OCI-LY3 (cell line): ENCODE measurements around the gene ZNF438.

Source experiments
- H2AFZ ChIP-seq: fragments of 200-600, 300-600 bp; shearing (Covaris generic); 2 replicates; pipeline ENCODE4 v1.6.0; 2014; ENCODE audit warnings: antibody characterized with exemption, low read depth, low read length
- H3K27ac ChIP-seq: fragments of 200-600, 300-600 bp; sonication (generic); 2 replicates; pipeline ENCODE4 v1.5.1; 2014; ENCODE audit warnings: mild to moderate bottlenecking, low read length, moderate library complexity, mixed read lengths
- H3K27me3 ChIP-seq: fragments of 200-600, 300-600 bp; sonication (generic); 2 replicates; pipeline ENCODE4 v1.6.1; 2014; ENCODE audit warnings: low read depth, low read length, mixed read lengths
- H3K36me3 ChIP-seq: fragments of 200-600, 300-600 bp; sonication (generic); replicated peaks from 2 replicates; pipeline ENCODE3; 2014; ENCODE audit warnings: low read depth, low read length, mixed read lengths
- H3K4me1 ChIP-seq: fragments of 300-600, 200-600 bp; sonication (generic); 2 replicates; pipeline ENCODE4 v1.6.1; 2014; ENCODE audit warnings: low read length, mixed read lengths
- H3K4me2 ChIP-seq: fragments of 200-600, 300-600 bp; sonication (generic); 2 replicates; pipeline ENCODE4 v1.6.1; 2014; ENCODE audit warnings: low read length, mixed read lengths
- H3K4me3 ChIP-seq: fragments of 300-600, 200-600 bp; sonication (generic); 2 replicates; pipeline ENCODE4 v1.5.1; 2014; ENCODE audit warnings: antibody characterized with exemption, mild to moderate bottlenecking, low read length, moderate library complexity
- H3K79me2 ChIP-seq: fragments of 300-600, 200-600 bp; shearing (Covaris generic); 2 replicates; pipeline ENCODE4 v1.6.1; 2014; ENCODE audit warnings: mild to moderate bottlenecking, low read length, mixed read lengths
- H3K9ac ChIP-seq: fragments of 300-600, 200-600 bp; shearing (Covaris generic); 2 replicates; pipeline ENCODE4 v1.6.0; 2014; ENCODE audit warnings: mild to moderate bottlenecking, low read length, moderate library complexity
- H3K9me3 ChIP-seq: fragments of 200-600, 300-600 bp; shearing (Covaris generic); 2 replicates; pipeline ENCODE4 v1.6.1; 2014; ENCODE audit warnings: low read length, mixed read lengths; ENCODE audit not compliant: insufficient read depth
- H4K20me1 ChIP-seq: fragments of 200-600, 300-600 bp; sonication (generic); 2 replicates; pipeline ENCODE4 v1.6.1; 2016; ENCODE audit warnings: low read length, mixed read lengths; ENCODE audit not compliant: insufficient read depth
- EZH2phosphoT487 ChIP-seq: fragments of 200-600 bp; shearing (Covaris generic); IDR thresholded peaks from 2 replicates; pipeline ENCODE4 v1.6.1; 2018; ENCODE audit warnings: antibody characterized with exemption, mixed run types, low read depth
- TF ChIP-seq, protein P1 (sequence below): fragments of 200-600, 300-600 bp; sonication (generic); IDR thresholded peaks from 2 replicates; pipeline ENCODE4 v1.5.1; 2014; ENCODE audit warnings: antibody characterized with exemption, low read length, low read depth

ZNF438 gene

DNA sequence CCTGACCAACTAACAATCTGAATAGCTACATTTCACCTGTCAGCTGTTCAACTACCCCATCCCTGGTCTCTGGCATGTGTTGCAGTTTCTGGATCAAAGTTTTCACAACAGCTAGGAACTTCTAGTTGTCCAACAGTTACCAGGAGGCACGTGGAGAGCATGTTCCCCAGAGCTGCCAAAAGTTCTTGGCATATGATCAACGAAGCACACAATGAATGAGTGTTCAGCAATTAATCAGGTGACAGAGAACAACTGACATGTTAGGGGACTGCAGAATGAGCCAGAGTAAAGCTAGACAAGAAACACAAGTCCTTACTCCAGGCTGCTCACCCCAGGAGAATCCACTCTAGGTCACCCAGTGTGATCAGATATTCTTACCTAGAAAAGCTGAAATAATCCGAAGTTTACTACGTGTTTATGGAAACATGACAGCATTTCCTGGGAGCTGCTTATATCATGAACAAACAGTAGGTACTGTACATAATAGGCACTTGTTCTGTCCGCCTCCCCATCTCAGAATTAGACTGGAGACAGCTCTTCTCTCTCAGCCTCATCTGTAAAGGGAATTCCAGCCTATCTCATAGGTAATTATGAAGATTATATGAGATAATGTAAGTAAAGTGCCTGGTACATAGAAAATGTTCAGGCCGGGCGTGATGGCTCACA, 50.6 kb downstream of the ZNF438 start:
- Histone ChIP-seq H3K27me3 (no peaks in the 10 kb centered on the region), H3K4me3 (no peak overlapping the region), H4K20me1 (no peaks in the 10 kb centered on the region), H3K79me2 (no peaks in the 10 kb centered on the region), H3K27ac (no peak overlapping the region), H3K36me3 (peaks cover 25% of the 10 kb centered on the region), H2AFZ (no peak overlapping the region), H3K9ac (no peak overlapping the region), H3K9me3 (0 out of 2 replicates have a peak, but pooled peaks cover 6% of the 10 kb centered on the region), H3K4me1 (peaks cover 17% of the 10 kb centered on the region), H3K4me2 (no peak overlapping the region)
- TF ChIP-seq EZH2phosphoT487: no peak
- TF ChIP-seq, protein P1, sequence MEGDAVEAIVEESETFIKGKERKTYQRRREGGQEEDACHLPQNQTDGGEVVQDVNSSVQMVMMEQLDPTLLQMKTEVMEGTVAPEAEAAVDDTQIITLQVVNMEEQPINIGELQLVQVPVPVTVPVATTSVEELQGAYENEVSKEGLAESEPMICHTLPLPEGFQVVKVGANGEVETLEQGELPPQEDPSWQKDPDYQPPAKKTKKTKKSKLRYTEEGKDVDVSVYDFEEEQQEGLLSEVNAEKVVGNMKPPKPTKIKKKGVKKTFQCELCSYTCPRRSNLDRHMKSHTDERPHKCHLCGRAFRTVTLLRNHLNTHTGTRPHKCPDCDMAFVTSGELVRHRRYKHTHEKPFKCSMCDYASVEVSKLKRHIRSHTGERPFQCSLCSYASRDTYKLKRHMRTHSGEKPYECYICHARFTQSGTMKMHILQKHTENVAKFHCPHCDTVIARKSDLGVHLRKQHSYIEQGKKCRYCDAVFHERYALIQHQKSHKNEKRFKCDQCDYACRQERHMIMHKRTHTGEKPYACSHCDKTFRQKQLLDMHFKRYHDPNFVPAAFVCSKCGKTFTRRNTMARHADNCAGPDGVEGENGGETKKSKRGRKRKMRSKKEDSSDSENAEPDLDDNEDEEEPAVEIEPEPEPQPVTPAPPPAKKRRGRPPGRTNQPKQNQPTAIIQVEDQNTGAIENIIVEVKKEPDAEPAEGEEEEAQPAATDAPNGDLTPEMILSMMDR: no peak

- Histone ChIP-seq H3K4me2 (no peak overlapping the region), H3K9ac (no peak overlapping the region), H3K4me1 (peaks cover 14% of the 10 kb centered on the region), H3K79me2 (no peaks in the 10 kb centered on the region), H4K20me1 (no peaks in the 10 kb centered on the region), H3K27me3 (no peaks in the 10 kb centered on the region), H2AFZ (no peak overlapping the region), H3K9me3 (0 out of 2 replicates have a peak, but pooled peaks cover 6% of the 10 kb centered on the region), H3K27ac (no peak overlapping the region), H3K4me3 (no peak overlapping the region), H3K36me3 (peaks cover 20% of the 10 kb centered on the region)
- TF ChIP-seq EZH2phosphoT487: no peak
- TF ChIP-seq, protein P1: no peak
Observed at GRCh38 chr10:30979956-30980355, 51.7 kb downstream of the ZNF438 start.

GRCh38 chr10:30978843-30979242, 52.8 kb downstream of the ZNF438 start:
- H2AFZ ChIP-seq: no peak overlapping the region
- TF ChIP-seq EZH2phosphoT487: no peak
- TF ChIP-seq, protein P1: no peak
- H3K79me2 ChIP-seq: no peaks in the 10 kb centered on the region
- no peak overlapping the region for H3K4me3 ChIP-seq
- no peak overlapping the region for H3K9ac ChIP-seq
- H3K4me2 ChIP-seq: no peak overlapping the region
- no peaks in the 10 kb centered on the region for H4K20me1 ChIP-seq
- no peak overlapping the region for H3K27ac ChIP-seq
- no peaks in the 10 kb centered on the region for H3K27me3 ChIP-seq
- peaks cover 14% of the 10 kb centered on the region for H3K36me3 ChIP-seq
- H3K9me3 ChIP-seq: 0 out of 2 replicates have a peak, but pooled peaks cover 3% of the 10 kb centered on the region
- peaks cover 19% of the 10 kb centered on the region for H3K4me1 ChIP-seq

GRCh38 chr10:30977385-30977784, 54.3 kb downstream of the ZNF438 start:
- Histone ChIP-seq H4K20me1 (no peaks in the 10 kb centered on the region), H3K27me3 (no peaks in the 10 kb centered on the region), H3K4me2 (no peak overlapping the region), H3K4me1 (peaks cover 10% of the 10 kb centered on the region), H3K9me3 (no peaks in the 10 kb centered on the region), H3K79me2 (no peaks in the 10 kb centered on the region), H3K4me3 (no peak overlapping the region), H3K27ac (no peak overlapping the region), H3K9ac (no peak overlapping the region), H2AFZ (no peak overlapping the region), H3K36me3 (peaks cover 2% of the 10 kb centered on the region)
- TF ChIP-seq, protein P1: no peak
- TF ChIP-seq EZH2phosphoT487: no peak
